GM19455 (cell line): ENCODE data around the gene CLDND2.

Experiments used
- ATAC-seq: cut with Tn5 transposase; IDR thresholded peaks from one replicate; pipeline ENCODE4 v1.9.1; 2021; ENCODE audit not compliant: unreplicated experiment

Gene CLDND2

DNA sequence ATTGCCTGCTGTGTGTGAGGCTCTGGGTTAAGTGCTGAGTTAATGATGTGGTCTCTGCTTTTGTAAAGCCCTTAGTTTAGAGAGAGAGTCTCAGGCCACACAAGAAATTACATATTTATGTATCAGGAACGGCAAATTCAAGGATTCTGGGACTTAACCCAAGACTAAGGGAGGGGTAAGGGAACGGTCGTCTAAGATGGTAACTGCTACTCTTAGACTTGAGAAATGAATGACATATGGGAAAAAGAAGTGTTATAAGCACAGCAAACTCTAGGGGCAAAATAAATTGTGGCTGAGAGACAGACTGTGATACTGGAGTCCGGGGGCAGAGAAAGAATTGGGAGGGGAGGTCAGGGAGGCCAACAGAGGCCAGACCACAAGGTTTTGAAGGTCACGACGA is 37.1 kb downstream of the CLDND2 start:
- no peak for ATAC-seq

- no peak for ATAC-seq
Measured at GRCh38 chr19:51331193-51331592, 37.6 kb downstream of the CLDND2 start.

DNA sequence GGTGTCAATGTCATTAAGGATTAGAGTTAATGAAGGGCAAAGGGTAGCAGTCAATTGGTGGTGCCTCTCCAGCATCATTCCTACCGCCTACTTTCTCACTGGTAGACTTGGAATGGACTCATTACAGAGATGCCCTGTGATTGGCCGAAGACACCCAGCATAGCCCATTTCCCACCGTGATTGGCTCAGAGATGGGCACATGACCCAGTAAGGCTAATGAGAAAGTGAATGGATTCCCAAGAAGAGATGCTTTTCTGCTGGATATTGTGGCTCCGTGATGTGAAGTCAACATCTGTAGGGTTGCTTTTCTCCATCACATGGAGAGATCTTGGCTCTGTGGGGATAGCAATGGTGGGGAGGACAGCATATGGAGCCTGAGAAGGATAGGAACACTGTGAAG is 38.4 kb downstream of the CLDND2 start:
- ATAC-seq, result no peak

DNA sequence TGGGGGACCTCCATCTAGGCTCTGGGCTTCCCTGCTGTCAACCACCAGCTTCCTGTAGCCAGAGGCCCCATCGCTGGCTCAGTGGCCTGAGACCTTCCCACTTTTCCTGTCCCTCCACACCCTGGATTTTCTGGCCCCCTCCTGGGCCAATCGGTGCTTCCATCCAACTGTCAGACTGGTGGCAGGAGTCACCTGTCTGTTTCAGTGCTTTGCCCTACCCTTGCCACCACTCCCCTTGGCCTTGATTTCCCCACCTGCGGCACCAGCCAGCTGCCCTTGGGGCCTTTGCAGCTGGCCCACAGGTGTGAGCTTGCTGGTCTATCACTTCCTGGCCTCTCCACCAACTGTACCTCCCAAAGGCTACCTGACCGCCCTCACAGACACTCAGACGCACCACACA is 39.4 kb downstream of the CLDND2 start:
- no peak for ATAC-seq

GRCh38 chr19:51327066-51328001 is 41.5 kb downstream of the CLDND2 start:
- no peak for ATAC-seq

DNA sequence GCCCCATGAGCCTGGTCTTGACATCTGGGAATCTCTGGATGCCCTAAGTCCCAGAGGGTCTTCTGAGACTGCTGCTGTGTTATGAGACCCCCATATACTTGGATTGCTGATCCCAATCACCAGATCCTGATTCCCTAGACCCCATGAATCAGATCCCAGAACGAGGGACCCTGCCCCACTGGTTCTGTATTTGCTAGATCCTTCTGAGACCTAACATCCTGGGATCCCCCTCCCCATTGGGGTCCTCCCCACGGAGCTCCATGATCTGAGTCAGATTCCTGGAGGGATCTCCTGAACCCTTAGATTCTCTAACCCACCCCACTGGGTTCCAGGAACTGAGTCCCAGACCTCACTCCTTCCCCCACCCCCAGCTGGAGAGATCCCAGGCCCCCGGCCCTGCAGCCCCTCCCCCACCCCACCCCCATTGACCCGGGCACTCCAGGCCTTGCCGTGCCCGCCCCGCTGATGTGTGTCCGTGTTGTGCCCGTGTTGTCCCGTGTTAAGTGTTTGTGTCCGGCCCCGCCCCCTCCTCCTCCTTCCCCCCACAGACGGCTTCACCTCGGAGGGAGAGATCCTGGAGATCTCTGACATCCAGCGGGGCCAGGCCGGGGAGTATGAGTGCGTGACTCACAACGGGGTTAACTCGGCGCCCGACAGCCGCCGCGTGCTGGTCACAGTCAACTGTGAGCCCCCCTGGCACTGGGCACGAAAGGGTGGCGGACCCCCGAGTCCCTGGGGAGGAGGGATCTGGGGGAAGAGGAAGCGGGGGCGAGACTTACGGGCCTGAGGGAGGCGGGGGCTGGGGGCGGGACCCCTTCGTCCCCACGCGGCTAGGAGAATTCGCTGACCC is 42.4 kb downstream of the CLDND2 start:
- no peak for ATAC-seq

DNA sequence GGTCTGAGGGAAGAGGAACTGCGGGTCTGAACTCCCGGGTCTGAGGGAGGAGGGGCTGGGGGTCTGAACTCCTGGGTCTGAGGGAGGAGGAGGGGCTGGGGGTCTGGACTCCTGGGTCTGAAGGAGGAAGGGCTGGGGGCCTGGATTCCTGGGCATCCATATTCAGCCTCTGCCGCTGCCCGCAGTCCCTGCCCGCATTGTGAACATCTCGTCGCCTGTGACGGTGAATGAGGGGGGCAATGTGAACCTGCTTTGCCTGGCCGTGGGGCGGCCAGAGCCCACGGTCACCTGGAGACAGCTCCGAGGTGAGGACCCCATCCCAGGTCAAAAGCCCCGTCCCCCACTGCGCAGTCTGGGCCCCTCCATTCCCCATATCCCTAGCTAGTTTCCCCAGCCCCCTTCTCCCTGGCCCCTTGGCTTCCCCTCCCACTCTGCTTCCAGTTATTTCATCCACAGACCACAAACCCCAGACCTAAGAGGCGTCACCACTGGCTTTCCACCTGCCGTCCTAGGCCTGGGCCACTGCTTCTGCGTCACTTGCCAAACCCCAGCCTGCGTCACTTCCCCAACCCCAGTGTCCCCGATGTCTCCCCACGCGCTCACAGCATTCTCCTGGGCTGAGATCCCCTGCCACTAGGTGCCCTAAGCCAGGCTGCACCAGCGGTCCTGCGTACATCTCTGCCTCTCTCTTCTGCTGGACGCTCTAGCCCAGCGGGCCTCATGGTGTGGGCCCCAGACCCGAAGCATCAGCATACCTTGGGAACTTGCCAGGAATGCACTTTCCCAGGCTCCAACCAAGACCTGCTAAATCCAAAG is 43.4 kb downstream of the CLDND2 start:
- no peak for ATAC-seq

GRCh38 chr19:51324167-51324481 is 44.7 kb downstream of the CLDND2 start:
- ATAC-seq, result no peak

- ATAC-seq, result no peak
Measured at GRCh38 chr19:51323481-51324166, 45.2 kb downstream of the CLDND2 start.

- ATAC-seq, result no peak
Measured at GRCh38 chr19:51321799-51322198, 47.0 kb downstream of the CLDND2 start.

DNA sequence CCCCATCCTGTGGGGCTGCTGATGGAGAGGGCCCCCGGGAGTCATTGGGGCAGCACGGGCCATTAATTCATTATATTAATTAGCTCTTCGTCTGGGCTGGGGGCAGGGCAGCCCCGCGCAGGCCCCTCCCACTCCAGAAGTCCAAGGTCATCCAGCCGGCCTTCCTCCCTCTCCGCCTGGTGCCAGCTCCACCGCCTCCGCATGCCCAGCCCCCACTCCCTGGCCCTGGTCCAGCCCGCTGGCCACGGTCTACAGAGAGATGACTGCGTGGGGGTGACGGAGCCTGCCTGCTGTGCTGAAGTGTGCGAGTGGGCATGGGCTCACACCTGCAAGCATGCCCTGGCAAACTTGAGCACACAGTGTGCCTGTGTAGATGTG is 48.5 kb downstream of the CLDND2 start:
- ATAC-seq, result no peak

DNA sequence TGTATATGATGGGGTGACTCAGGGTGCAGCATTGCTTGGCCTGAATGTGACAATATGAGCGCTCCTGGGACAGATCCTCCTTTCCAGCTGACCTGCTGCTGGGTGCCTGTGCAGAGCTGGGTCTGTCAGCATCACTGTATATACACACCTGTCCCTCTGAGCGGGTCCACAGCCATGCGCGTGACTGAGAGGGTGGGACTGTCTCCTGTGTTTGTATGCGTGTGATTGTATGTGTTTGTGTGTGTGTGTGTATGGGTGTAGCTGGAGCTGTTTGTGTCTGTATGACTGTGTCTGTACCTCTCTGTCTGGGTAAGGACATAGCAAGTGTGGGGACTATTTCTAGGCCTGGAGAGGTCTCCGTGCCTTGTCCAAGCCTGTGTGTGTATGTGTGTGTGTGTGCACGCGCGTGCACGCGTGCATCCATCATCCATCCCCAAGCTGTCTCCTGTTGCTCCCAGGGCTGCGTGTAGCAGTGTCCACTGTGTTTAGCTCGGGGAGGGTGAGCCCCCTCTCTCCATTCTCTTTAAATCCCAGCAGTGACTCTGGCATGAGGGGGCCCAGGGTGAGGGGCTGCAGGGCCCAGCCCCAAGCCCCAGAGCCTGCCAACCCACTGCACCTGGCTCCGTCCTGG is 49.0 kb downstream of the CLDND2 start:
- ATAC-seq, result no peak

- ATAC-seq, result no peak
Measured at GRCh38 chr19:51318687-51319648, 49.8 kb downstream of the CLDND2 start.

- no peak for ATAC-seq
Measured at GRCh38 chr19:51317968-51318367, 50.8 kb downstream of the CLDND2 start.

- no peak for ATAC-seq
Measured at GRCh38 chr19:51317376-51317775, 51.4 kb downstream of the CLDND2 start.
